ENCODE measurements around the gene ZNF391. TPM values are rescaled to one million over a fixed set of nuclear protein-coding genes. Genes with fewer than 3 reads are reported as not detected.

The ZNF391 gene
- total RNA-seq: 0.32 and 0.76 TPM in 2 replicates

DNA sequence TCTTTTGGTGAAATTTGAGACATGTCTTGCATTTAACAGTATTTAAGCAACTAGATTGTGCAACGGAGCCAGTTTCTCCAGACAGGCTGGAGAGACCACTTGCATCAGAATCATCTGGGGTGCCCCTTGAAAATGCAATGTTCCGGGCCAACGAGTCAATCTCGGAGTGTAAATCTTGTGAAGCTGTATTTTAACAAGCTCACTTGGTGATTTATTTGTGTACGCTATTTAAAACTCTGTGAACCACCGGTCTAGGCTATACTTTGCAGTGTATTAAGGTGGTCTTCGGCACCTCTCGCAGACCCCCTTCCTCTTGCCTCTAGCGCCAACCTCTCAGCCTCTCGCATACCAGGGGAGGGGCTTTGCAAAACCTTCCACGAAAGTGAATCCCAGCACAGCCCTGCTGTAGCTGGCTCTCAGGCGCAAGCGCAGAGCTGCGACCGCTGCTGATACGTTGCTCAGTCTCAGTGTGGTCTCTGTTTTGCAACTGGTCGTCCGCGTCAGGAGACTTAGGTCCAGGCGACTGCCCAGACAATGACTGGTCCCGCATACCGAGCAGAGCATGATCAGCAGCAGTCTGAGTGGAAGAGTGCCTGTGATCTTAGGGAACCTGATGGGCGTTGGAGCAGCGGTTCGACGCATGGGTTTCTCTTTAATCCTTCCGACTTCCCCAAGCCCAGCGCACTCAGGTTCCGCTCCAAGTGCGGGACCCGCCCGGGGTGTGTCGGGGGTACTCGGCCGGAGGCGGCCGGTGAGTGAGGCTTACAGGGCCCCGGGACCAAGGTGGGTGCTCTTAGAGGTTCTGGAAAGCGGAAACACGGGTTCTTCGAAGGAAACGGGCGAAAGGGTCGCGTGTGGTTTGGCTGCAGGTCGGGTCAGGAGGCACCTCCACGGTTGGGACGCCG, at the start of gene ZNF391:
Gene ZNF391 (plus strand): TSS at position 467 of the 905 bp plus-strand sequence. CDS start 11,612 bp downstream, outside the sequence.

Other genes with a start within 250 kb of the ZNF391 start
- gene PRSS16, start 141.1 kb upstream of the ZNF391 start, total RNA-seq: not detected in 2 replicates
- gene POM121L2, start 76.5 kb upstream of the ZNF391 start, total RNA-seq: not detected in 2 replicates
- 6.2 and 8.2 TPM in 2 replicates for gene ZNF184, start 84.3 kb downstream of the ZNF391 start, total RNA-seq